Right hindlimb (tissue), 1 donor: ENCODE measurements around the gene HHATL.

ENCODE experiments used
- DNase-seq: peaks from one replicate; pipeline ENCODE4 v3.0.0-alpha.2; 2018

Gene HHATL, protein sequence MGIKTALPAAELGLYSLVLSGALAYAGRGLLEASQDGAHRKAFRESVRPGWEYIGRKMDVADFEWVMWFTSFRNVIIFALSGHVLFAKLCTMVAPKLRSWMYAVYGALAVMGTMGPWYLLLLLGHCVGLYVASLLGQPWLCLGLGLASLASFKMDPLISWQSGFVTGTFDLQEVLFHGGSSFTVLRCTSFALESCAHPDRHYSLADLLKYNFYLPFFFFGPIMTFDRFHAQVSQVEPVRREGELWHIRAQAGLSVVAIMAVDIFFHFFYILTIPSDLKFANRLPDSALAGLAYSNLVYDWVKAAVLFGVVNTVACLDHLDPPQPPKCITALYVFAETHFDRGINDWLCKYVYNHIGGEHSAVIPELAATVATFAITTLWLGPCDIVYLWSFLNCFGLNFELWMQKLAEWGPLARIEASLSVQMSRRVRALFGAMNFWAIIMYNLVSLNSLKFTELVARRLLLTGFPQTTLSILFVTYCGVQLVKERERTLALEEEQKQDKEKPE

DNA sequence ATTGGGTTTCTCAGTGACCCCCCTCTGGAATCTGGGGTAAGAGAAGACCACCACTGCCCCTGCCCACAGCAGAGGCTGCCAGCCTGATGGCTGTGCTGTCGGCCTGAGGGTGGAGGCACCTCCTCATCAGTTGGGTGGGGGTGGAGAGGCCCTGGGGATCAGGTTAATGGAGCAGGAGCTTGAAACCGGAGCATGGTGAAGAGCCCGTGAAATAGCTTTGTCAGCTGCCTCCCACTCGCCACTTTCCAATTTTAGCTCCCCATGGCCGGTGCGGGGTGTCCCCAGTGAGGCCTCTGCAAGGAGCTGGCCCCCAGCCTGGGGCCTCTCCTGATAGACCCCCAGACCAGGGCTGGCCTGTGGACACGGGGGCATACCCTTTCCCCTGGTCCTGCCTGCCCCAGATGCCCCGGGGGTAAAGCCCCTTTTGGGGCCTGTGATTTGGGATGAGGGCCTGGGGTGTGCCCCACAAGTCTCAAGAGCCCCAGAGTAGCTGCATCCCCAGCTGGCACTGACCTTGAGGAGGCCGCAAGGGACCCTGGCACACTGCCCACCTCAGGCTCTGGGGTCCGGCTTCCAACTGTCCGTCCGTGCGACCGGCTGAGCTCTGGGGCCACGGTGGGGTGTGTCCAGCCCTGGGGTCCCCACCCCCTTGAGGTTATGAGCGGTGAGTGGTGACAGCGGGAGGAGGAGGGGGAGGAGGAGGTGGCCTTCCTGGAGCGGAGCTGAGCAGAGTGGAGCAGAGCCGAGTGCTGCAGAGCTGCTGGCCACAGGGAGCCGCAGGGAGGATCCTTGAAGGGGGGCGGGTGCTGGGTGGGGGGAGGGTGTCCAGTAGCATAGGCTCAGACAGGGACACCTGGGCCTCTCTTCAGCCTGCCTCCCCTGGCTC lies at the start of gene HHATL:
Gene HHATL (minus strand): TSS at position 733 of the 886 bp plus-strand sequence. CDS start 1,972 bp downstream, outside the sequence.
- DNase-seq, result peak; percentile 41

DNA sequence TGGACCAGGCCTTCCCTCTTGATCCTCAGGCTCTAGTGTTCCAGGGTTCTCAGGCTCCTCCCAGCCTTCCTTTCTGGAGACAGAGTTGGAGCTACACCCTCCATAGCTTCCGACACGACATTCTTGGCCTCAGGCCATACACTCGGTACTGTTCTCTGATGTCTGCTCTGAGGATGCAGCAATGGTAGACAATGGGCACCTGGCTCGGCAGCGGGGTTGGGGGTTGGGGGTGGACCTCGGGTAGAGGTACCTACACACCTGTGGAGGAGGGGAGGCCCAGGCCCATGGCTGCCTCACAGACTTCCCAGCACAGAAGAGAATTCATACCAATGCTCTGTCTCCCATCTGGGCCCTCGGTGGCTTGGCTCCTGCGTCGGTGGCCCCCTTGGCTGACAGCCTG lies 49.0 kb upstream of the HHATL start:
- no peak for DNase-seq

DNA sequence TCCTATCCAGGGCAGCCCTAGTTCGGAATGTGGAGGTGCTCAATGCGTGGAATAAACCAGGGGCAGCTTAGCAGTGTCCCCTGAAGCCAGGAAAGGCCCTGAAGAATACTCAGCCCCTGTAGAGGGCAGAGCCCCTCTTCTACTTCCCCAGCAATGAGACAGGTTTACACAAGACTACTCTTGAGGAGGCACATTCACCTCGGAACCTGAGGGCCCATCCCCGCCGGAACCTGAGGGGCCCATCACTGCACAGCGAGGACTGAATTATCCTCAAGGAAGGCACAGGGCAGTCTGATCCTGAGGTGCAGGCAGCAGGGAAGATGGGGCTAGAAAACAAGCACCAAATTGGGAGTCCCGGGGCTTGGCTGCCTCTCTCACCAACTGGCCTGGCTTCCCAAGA lies 48.2 kb upstream of the HHATL start:
- DNase-seq, result no peak

DNA sequence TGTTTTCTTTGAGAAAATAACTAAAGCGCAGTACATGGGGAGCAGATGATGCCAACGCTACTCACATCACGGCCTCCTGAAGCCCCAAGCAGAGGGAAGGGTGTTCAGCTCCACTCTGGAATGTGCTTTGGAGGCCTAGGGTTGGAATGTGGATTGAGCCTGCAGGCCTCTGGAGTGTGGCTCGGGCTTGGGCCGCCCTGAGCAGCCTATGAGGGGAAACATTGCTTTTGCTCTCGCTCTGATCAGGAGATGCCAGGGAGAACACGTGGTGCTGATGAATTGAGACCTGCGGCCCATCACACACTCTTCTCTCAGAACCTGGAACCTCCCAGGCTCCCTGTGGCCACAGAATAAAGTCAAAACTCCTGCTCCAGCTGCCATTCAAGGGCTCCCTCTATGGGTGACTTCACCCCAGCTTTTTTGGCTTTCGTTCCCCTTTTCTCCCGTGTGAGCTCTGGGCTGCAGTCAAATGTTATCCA lies 47.2 kb upstream of the HHATL start:
- no peak for DNase-seq

DNA sequence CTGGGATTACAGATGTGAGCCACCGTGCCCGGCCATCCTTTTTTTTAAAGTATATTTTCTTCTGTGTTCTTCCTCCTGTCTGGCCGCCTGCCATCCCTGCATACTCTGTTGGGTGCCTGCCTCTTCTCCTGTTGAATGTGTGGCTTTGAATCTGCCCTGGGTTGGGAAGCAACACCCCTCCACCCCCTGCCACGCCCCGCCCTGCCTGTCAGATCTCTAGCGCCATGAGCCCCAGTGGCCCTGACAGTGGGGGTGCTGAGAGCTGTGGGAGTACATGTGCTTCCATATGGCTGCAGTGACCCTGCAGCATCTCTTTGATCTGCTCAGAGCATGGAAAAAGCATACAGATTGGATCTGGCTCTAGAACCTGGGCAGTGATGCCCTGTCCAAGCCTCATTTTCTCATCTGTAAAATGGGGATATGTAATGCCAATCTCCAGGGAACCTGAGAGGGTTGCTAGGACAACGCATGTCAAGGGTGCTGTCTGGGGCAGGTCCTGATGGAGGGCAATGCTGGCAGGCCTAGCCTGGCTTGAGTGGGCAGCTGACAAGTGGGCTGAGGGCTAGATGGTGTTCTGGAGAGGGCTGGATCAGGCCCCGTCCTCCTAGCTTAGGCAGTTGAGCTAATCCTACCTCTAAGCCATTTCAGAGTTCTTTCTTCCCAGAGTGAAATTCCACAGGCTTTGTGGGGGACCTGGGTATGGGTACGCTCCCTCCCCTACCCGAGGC lies 46.6 kb upstream of the HHATL start:
- DNase-seq, result no peak

DNA sequence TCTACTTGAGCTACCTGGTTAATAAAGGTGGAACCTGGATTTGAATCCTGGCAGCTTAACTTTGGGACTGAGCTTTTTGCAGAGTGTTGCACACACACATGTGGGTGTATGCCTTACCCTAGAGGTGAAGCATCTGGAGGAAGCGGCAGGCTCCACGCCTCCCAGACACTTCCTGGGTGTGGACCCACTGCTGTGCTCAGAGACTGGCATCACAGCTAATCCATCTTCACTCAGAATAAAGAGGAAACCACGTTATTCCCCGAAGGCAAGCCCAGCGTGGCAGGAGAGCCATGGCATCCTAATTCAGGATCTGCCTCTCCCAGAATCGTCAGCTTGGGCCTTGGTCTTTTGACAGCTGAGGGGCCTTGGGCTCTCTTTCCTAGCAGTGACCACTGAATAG lies 45.0 kb upstream of the HHATL start:
- DNase-seq, result no peak

DNA sequence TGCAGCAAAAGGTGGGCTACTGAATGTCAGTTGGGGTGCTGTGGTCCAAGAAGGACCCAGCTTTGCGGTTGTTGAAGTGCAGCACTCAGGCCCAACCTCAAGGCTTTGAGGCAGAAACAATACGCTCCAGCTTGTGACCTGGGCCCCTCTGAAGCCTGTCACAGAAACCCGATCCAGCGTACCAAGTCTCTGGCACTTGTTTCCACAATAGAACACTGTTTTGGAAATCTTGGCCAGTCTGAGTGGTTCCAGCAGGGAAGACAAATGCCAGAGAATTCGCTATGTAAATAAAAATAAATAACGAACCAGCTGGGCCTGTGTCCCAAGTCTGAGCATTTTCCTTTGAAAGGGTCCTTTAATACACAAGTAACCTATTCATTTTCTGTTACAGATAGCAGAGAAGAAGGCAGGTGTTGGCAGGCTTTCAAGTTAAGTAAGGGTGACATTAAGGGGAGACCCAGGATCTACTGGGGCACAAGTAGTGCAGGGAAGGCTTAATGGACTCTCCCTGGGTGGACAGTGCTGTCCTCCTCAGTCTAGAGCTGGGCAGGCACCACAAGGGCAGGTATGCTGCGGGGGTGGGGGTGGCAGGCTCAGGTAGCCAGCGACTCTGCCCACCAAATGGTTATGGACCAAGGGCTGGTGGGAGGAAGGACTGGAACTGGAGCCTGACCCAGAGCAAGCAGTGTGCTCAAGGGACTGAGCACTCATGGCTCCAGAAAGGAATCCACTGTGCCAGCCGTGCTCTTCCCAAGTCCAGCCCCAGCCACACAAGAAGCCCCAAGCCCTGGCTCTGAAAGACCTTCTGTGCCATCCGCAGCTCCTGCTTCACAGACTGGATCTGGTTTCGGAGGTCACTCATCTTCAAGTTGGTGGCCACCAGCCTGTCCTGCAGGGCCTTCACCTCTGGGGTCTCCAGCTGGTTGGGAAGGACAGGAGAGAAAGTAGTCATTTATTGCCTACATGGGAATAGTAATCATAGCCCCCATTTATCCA lies 44.2 kb upstream of the HHATL start:
- DNase-seq, result no peak

DNA sequence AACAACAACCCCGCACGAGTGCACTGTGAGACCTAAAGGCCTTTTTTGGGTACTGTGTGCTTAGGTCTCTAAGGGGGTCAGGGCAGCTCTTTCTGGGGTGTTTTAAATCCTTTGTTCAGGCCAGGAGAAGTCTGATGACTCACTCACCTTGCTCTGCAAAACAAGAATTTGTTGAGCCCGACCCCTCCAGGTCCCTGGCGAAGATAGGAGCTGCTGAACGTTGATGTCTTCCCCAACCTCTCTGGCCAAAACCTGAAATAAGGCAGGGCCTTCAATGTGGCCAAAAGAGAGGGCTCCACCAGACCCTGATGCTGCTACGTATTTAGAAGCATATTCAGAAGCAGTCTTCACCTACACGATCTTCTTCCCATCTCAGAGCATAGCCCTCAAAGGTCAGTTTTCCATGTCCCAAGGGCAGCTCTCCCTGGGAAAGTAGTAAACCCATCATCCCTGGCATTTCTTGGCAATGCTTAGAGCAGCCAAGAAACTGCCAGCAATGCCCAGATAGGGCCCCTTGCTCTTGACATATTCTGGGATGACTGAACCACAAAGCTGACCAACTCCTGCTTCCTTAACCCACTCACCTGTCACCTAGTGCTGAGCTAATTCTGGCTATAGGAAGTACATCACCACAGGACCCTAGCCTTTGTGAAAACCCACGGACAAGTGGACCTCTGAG lies 43.3 kb upstream of the HHATL start:
- DNase-seq, result no peak

DNA sequence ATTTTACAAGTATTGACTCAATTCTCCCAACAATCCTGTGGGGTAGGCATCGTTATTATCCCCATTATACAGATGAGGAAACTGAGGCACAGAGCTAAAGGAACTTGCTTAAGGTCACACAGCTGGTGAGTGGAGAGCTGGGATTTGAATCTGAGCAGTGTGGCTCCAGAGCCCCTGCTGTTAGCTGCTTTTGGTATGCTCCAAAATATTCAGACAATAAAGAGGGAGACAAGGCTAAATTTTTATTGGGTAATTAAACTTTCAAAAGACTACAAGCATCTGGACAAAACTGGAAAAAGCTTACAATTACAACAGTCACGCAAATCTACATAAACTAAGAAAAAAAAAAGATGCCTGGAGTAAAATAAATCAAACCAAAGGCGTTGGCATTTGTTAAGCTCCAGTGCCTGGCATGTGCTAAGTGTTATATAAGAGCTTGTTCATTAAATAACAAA lies 42.7 kb upstream of the HHATL start:
- DNase-seq, result no peak

DNA sequence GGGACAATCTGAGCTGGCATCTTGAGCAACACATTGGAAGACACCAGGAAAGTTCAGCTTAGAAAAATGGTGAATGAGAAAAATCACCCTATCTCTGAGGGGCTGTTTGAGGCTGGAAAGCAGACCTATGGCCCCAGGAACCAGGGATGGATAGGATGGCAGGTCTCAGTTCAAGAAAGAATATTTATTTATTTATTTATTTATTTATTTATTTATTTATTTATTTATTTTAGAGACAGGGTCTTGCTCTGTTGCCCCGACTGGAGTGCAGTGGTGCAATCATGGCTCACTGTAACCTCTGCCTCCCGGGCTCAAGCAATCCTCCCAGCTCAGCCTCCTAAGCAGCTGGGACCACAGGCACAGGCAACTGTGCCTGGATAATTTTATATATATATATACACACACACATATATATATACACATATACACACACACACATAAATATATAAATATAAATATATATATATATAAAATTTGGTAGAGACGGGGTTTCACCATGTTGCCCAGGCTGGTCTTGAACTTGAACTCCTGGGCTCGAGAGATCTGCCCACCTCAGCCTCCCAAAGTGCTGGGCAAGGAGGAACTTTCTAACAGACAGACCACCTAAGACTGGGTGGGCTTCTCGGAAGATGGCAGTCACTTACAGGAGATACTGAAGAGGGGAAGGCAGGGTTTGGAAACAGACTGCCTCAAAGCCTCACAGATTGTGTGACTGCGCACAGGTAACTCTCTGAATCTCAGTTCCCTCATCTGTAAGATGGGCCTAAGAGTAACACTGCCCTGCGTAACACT lies 40.8 kb upstream of the HHATL start:
- no peak for DNase-seq

DNA sequence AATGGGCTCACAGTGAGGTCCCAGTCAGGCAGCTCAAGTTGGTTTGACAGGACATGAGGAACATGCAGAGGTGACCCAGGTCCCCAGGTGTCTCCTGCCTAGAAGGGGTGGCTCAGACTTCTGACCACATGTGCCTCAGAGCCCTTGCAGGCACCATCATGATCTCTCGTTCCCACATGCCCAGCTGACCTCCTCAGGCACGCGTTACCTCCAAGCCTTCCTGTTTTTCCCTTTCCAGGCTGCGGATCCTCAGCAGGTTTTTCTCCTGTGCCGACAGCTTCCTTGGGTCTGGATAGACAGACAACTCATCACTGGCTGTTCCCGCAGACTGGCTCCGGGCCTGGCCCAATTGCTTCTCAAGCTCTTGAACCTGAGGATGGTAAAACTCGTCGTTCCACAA lies 40.1 kb upstream of the HHATL start:
- DNase-seq, result no peak

DNA sequence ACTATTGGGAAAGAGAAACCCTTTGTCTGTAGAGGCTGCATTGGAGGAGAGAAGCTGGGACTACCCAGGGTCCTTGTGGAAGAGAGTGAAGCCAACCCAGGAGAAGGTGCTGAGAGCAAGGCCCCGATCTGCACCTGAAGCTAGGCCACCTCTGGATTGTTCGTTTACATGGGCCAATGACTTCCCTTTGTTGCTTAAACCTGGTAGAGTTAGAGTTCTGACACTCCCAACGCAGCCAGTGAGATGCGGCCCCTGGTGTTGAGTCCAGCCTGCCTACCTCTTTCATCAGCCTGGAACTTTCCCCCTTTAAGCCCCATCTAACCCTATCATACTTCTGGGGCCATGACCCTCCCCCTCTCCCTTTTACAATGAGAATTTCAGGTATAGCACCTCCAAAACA lies 39.7 kb upstream of the HHATL start:
- DNase-seq, result no peak

DNA sequence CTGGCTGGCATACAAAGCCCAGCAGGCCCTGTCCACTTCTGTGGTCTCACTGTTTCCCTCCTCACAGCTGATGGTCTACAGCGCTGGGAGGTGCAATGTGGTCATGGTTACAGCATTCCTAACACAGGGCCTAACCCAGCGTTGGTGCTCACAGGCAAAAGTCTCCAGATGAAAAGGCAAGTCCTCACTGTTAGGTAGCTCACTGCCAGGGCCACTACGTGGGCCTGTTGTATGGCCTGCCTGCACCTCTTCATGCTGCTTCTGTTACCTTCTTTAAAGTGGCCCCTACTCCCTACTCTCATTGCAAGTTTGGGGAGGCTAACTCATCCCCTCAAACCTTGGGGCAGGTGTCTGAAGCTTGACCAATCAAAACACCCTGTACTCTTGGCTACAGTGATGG lies 39.2 kb upstream of the HHATL start:
- no peak for DNase-seq

DNA sequence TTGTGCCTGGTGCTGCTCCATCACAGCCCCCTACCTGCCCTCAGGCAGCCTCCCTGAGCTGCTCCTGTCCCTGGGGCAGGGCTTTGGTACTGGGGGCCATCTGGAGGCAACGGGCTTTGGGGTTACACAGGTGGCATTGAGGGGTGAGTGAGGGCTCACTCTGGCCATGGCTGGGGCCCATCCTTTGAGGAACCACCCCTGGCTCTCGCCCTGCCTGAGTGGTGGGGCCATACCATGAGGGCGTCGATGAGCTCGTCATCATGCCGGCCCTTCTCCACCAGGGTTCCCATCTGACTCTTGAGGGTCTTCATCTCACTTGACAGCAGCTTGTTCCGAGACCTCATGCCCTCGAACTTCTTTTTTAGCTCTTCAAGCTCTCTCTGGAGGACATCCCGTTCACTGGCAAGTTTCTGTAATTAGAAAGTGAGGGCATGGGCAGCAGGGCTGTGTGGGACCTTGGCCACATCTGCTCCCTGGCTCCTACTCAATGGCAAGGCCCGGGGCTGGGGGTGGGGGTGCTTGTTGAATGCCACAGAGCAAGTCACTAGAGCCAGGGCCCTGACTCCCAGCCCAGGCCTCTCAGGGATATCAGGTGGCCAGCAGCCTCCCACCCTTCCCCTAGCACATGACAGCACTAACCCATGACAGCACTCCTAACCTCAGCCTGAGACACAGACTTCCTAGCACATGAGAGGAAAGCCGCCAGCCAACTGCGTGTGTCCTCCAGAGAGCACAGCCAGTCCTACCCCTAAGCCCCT lies 37.0 kb upstream of the HHATL start:
- DNase-seq, result no peak

DNA sequence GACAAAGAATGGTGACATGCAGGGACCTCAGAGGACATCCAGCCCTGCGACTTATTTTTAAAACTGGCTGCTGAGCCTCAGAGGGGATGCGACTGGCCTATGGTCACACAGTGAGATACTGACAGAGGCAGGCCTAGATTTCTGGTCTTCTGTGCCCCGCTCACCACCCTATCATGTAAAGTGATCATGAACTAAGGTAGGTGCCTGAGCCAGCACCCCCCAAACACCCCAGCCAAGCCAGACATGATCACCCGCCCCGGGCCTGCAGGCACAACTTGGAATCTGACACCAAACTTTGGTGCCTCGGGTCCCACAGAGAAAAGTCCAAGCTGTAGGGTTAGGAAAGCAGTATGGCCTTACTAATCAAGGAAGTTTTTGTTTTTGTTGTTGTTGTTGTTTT lies 33.9 kb upstream of the HHATL start:
- no peak for DNase-seq

DNA sequence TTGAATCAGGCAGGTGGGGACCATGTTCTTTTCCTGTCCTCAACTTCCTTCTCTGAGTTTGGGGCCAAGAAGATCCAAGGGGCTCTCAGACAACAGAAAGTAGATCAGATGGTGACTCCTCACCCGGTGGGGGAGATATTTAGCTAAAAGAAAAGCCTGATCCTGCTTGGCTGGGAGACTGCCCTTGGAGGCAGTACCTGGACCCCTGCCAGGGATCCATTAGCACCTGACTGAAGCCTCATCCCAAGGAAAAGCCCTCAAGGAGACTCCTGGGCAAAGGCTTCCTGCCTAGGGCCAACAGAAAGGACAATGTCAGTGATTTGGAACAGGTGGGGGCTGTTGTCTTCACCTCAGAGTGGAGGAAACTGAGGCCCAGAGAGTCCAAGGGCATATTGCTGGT lies 33.5 kb upstream of the HHATL start:
- DNase-seq, result no peak

DNA sequence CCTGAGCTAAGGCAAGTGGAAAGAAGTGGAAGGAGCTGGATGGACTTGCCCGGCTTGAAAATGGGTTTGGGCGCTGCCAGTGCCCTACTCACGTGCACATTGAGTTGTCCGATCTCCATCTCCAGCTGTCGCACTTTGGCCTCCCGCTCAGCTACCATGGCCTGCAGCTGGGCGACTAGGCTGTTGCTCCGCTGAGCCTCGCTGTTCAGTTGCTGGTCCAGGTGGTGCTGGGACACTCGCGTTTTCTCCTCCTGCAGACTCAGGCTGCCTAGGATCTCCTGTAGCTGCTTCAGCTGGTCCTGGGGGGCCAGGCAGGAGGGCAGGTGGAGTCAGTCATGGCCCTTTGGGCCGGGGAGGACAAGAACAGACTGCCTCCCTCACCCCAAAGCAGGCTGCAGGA lies 33.0 kb upstream of the HHATL start:
- DNase-seq, result no peak

DNA sequence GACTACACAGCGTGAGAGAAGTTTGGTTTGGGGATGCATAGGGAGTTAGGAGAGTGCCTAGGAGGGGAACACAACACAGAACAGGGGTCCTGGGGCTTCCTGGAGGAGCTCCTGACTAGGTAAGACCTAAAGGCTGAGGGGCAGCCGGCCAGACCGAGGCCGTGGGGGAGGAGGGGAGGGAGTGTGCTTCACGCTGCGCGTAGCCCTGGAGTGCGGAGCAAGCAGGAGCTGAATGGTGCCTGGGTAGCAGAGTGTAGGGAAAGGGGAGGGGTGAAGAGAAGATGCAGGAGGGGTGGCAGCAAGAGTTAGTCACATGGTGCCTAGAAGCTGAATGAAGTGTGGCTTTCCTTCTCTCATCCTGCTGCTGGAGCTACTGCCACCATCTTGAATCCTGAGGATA lies 32.4 kb upstream of the HHATL start:
- DNase-seq, result no peak

DNA sequence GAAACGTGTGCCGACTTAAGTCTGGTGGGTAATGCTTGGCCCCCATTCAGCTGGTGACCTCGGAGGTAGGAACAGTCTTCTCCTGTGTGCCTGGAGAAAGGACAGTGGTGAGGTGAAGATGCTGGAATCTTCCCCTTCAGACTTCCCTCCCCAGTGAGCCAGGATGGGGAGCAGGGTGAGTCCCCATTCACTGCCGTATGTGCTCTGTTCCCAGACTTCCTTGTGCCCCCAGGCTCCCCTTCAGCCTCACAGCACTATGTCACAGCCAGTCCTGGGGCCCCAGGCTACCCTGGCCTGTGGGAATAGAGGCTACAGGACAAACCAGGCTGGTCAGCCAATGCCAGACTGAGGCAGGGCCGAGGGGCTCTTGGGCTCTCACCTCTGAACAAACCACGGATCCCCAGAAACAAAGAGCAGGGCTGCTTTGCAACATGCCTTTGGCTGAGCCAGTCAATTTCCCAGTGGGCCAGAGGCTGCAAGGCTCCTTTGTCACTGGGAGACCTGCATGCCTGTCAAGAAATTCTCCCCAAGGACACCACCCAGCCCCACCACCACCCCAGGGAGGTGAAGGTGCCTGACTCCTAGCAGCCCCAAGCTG lies 31.8 kb upstream of the HHATL start:
- no peak for DNase-seq
